Left colon (tissue), 2 donors: Measurements from ENCODE around the gene CDC123. TPM values are rescaled to one million over a fixed set of nuclear protein-coding genes. Genes with fewer than 3 reads are reported as not detected.
"Not testable (repeated sequence)": the region's sequence is repeated elsewhere in the genome, so short reads cannot be mapped to it uniquely, and the experiment has no call there.

Experiments used
- ATAC-seq: fragments of 200-7000 bp; cut with Tn5 transposase; one replicate; pipeline ENCODE4 v1.9.1; 2020; ENCODE audit warnings: mild to moderate bottlenecking, moderate library complexity
- DNase-seq, 2 donors: peaks; one replicate each; pipeline ENCODE4 v3.0.0-alpha.2; 2020
- intact Hi-C, 2 donors: fragments of 100-400 bp; cut with DNase I in 1 of 2; cut with micrococcal nuclease in 1 of 2; formaldehyde crosslinking; loops; one replicate each; pipeline versions ENCODE4 v1.11.2 to v1.14.0; 2022; cut with DNase I, micrococcal nuclease
- total RNA-seq, 2 donors: library from RNA; stranded (reverse); fragmentation: NEBNext Ultra II Directional; extraction: Animal tissue kit (Norgen Biotek cat#: 25700); gene quantifications; one replicate each; pipeline ENCODE4 v1.2.1, GENCODE V29; 2021
- donor health status: DM: no; HTN: no; CAD: no.
- donor health status: DM: yes; HTN: yes; CAD: no.

CDC123 gene
- total RNA-seq, 2 donors from 2014 or later = 44.4 to 58.8 TPM

DNA sequence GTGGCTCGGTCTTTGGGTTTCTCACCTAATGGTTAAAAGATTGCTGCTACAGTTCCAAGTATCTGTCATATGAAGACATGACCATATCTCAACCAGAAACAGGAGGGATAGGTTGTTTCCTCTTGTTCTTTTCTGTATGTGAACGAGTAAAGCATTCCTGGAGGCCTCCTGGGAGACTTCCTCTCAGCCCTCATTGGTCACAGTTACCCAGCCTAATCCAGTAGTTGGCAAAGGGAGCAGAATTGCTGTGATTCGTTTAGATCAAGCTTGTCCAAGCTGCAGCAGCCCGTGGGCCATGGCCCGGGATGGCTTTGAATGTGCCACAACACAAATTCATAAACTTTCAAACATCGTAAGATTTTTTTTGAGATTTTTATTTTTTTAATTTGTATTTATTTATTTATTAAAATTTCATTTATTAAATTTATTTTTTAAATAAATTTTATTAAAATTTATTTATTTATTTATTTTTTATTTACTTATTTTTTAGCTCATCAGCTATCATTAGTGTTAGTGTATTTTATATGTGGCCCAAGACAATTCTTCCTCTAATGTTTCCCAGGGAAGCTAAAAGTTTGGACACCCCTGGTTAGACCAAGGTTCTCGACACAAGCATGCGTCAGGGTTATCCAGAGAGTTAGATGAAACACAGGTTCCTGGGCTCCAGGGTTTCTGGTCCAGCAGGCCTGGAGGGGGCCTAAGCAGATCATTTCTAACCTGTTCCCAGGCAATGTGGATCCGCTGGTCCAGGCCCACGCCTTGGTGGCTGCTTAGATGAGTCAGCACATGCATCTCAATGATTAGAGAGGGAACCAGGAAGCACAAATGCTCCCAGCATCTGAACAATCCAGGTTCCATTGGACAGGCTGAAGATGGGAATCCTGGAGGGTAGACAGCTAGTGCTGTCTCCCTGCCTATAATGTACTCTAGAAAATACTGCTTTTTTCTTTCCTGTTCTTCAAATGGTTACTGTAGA is 25.6 kb downstream of the CDC123 start:
- DNase-seq (no peak), ATAC-seq (peak; percentile 49)
- intact Hi-C loops = no loop called here

DNA sequence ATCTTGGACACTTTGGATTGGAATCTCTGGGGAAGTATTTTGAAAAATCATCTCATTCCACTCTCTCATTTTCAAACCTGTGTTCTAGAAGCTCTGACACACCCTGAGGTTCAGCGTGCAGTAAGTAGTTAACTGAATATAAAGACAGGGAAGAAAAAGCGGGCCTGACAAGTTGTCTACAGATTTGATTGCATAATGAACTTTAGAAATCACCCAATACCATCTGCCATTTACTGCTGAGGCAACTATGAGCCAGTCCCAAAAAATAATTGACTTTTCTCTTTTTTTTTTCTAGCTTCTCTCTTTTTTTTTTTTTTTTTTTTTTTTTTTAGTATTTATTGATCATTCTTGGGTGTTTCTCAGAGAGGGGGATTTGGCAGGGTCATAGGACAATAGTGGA is 29.5 kb downstream of the CDC123 start:
- DNase-seq = no peak
- intact Hi-C loops = no loop called here
- ATAC-seq = no peak

DNA sequence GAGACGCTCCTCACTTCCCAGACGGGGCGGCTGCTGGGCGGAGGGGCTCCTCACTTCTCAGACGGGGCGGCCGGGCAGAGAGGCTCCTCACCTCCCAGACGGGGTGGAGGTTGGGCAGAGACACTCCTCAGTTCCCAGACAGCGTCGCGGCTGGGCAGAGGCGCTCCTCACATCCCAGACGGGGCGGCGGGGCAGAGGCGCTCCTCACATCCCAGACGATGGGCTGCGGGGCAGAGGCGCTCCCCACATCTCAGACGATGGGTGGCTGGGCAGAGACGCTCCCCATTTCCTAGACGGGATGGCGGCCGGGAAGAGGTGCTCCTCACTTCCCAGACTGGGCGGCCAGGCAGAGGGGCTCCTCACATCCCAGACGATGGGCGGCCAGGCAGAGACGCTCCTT is 30.4 kb downstream of the CDC123 start:
- intact Hi-C loops, ATAC-seq: not testable (repeated sequence)

DNA sequence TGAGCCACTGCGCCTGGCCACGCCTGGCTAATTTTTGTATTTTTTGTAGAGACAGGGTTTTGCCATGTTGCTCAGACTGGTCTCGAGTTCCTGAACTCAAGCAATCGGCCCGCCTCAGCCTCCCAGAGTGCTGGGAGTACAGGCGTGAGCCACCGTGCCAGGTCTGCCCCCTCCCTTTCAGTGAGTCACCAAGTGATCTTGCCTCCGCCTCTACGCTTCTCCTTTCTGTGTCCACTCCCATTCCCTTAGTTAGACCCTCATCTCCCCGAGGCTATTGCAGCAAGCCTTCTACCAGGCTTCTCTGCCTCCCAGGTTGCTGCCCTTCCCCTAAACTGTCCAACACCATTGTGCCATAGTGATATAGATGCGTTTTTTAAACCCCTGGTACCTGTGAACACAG is 32.9 kb downstream of the CDC123 start:
- intact Hi-C loops = no loop called here
- DNase-seq = no peak
- ATAC-seq = no peak

More for the DNA sequence above, 30.4 kb downstream of the CDC123 start:
- not testable (repeated sequence) for DNase-seq

DNA sequence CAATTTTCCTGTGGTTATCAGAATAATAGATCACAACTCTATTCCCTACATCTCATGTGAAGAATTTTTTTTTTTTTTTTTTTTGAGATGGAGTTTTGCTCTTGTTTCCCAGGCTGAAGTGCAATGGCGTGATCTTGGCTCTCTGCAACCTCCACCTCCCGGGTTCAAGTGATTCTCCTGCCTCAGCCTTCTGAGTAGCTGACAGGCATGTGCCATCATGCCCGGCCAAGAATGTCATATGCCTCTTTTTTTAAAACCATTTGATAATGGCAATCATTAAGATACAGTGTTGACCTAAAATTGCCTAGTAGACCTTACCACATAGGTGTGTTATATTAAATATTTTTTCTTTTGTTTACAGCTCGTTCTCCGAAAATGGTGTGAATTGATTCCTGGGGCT is 38.7 kb downstream of the CDC123 start:
- DNase-seq, ATAC-seq, intact Hi-C loops: not testable (repeated sequence)

DNA sequence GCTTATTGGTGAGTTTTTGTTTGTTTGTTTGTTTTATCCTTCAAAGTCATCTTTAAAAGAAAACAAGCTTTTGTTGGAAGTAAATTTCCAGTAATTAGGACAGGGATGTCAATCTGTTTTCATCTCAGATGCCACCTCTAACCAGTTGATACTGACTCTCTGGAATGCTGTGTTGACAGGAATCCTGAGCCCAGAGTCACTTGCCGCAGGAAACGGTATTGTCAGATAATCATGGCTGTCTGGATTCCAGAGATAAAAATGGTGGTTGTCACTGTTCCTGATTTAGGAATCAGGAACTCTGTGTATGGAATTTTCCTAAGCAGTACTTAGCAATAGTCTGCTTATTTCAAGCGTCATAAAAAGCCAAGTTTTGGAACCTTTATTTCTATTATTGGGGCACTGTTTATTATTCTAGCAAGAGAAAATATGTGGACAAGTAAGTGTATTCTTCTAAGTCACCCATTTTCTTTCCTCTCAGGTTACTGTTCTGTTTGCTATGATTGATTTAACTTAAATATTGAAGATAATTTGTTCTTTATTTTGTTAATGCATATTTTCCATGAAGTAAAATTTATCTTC is 39.2 kb downstream of the CDC123 start:
- intact Hi-C loops = no loop called here
- no peak for ATAC-seq

DNA sequence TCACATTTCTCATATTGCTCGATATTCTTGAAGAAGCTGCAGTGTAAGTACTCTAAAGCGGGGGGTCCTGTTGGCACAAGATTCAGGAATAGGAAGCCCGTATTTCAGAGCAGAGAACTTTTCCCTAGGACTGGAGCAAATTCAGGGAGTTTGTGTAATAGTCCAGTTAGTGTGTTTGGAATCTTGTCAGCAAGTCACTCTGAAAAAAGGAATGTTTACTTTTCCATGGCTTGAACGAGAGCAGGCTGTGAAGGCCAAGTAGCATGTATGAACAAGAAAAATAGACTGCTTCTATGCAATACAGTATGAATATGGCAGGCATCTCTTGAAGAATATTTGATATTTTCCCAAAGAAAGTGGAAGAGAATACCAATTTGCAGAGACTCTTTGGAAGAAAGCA is 39.8 kb downstream of the CDC123 start:
- ATAC-seq (no peak), DNase-seq (no peak)
- intact Hi-C loops = no loop called here

More for the DNA sequence above, 39.2 kb downstream of the CDC123 start:
- no peak for DNase-seq

DNA sequence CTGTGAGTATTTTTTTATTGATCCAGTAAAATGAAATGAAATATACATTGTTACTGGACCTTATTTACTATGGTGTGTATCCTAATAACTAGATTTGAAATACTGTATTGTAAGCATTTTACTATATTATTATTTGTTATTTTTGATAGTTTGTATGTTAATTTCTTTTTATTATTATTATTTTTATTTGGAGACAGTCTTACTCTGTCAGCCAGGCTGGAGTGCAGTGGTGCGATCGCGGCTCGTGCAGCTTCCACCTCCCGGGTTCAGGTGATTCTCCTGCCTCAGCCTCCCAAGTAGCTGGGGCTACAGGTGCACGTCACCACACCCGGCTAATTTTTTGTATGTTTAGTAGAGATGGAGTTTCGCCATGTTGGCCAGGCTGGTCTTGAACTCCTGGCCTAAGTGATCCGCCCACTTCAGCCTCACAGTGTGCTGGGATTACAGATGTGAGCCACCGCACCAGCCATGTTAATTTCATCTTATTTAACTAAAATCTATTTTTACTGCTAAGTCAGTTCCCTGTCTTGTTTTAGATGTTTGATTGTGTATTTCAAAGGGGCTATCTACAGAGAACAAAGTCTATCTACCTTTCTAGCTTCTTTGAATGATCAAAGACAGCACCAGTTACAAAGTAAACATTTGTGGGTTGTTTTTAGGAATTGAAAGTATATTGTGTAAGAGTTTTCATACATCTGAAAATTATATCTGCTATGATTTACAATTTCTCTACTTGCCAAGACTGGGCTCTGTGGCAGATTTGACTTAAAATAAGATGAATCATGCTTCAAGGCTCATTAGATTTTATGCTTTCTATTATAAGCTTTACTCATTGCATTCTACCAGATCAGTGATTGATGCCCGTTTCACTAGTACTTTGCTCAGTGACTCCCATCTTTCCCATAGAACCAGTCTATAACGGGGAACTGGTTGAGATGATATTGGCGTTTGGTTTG is 41.6 kb downstream of the CDC123 start:
- intact Hi-C loops = no loop called here
- DNase-seq (no peak), ATAC-seq (no peak)

DNA sequence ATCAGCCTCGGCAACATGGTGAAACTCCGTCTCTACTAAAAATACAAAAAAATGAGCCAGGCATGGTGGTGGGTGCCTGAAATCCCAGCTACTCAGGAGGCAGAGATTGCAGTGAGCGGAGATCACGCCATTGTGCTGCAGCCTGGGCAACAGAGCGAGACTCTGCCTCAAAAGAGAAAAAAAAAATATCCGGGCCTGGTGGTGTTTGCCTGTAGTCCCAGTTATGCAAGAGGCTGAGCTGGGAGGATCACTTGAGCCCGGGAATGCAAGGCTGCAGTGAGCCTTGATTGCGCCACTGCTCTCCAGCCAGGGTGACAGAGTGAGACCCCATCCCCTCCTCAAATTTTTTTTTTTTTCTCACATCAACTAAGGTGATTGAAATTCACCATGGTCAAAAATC is 42.8 kb downstream of the CDC123 start:
- no peak for DNase-seq
- intact Hi-C loops = no loop called here
- no peak for ATAC-seq

DNA sequence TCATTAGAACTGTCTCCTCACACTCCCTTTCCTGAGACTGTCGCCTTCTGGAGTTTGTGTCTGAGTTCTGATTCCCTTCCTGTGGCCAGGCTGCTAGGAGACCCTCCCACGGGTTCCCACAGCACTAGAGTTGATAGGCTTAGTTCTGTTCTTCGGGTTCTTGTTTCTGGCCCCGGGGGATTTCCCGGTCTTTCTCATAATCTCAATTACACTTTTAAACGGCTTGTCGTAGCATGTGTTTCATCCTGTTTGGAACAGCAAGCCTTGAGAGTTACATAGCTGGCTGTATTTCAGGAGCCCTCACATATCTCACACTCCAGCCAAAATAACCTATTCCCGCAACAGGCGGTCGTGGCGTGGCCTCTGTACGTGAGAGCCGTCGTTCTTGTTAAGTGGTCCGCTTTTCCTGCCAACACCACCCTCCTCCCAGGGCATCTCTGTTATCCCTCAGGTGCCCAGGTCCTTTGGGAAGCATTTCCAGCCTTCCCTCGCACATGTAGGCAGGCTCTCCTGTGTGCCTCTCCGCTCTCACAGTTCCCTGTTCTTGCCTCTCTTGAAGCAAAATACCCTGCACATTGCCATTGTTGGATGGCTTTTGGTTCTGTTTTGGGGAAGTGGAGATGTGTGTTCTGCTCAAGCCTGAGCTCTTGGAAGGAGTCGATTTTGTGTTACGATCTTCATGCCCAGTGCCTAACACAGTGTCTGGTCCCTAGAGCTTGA is 46.0 kb downstream of the CDC123 start:
- ATAC-seq = no peak
- intact Hi-C loops = no loop called here
- no peak for DNase-seq

DNA sequence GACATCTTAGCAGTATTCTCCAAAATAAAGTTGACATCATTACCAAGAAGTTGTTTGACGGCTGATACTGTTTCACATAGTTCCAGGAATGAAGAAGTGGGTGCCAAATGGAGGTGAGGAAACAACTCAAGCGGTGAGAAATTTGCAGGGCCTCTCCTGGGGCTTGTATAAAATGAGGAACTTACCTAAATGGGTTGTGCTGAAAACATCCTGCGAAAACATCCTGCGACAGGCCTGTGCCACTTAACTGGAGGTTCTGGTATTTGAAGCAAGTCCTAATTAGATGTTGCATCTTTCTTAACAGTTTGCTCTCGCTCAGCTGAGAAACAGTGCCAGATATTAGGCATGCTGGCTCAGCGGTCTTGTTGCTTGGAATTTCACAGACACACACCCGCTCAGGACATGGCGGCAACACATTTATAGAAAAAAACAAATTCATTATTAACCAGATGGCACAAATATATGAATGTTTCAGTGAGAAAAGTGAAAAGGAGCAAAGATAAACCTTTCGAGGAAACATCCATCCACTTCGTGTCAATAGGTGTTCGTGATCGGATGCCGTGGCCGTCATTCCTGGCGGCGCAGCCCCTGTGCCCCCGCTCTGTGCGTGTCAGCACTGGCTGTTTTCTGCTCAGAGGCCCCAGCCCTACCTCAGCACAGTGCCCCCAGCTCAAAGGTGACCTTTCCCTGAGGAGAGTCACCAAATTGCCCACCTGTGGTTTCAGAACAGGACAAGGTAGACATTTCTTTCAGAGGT is 48.1 kb downstream of the CDC123 start:
- ATAC-seq (no peak), DNase-seq (no peak)

DNA sequence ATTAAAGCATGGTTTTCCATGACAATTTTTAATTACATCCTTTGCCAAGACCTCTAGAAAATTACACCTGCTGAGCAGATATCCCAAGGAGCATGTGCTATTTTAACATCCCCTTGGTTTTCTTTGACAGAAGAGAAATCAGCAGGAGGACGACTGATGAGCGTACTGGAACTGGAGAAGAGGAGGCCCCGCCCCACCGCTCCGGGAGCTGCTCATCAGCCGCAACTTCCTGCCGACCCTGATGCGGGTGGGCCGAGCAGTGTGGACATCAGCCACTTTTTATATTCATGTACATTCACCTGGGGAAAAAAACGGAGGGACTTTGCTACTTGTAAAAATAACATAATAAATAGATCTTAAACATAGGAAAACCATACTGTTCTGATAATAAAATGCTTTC is 54.2 kb downstream of the CDC123 start:
- intact Hi-C loops = no loop called here
- no peak for ATAC-seq
- no peak for DNase-seq

More for the DNA sequence above, 48.1 kb downstream of the CDC123 start:
- intact Hi-C loops = no loop called here

DNA sequence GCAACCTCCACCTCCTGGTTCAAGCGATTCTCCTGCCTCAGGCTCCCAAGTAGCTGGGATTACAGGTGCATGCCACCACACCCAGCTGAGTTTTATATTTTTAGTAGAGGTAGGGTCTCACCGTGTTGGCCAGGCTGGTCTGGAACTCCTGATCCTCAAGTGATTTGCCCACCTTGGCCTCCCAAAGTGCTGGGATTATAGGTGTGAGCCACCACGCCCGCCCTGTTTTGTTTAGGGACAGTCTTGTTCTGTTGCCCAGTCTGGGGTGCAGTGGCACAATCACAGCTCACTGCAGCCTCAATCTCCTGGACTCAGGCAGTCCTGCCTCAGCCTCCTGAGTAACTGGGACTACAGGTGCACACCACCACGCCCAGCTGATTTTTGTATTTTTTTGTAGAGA is 54.7 kb downstream of the CDC123 start:
- intact Hi-C loops, DNase-seq: not testable (repeated sequence)

DNA sequence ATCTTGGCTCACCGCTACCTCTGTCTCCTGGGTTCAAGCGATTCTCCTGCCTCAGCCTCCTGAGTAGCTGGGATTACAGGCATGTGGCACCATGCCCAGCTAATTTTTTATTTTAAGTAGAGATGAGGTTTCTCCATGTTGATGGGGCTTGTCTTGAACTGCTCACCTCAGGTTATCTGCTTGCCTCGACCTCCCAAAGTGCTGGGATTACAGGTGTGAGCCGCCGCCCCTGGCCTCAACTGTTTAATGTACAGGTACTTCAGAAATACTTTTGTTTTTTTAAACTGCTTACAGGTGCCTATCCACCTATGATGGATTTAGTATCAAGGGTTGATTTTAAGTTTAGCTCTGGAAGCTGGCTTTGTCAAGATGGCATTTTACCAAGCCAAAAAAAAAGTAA is 55.6 kb downstream of the CDC123 start:
- DNase-seq (no peak), ATAC-seq (no peak)
- intact Hi-C loops = no loop called here

More for the DNA sequence above, 54.7 kb downstream of the CDC123 start:
- not testable (repeated sequence) for ATAC-seq

DNA sequence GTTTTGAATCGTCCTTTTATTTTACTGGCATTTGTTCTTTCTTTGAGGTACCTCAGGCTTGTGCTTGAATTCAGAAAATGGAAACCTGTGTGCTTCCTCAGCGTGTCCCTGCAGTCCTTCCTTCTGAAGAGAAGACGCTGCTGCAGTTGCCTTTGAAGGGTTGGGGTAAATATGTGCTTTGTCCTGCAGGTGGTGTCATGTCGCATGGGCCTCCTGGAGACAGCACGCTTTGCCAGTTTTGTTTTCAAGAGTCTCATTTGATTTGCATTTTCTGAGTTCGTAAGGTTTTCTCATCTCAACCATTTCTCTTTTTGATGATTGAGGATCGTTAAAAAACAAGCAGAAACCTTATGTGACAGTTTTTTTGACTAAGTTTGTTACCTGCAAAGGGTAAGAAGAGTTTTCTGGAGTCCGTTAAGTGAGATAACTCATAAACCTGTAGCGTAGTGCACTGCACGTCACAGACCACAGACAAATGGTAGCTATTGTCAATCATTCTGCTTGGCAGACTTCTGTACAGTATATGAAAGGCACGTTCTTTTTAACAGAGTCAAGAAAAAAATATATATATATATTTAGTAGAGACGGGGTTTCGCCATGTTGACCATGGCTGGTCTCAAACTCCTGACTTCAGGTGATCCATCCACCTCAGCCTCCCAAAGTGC is 57.0 kb downstream of the CDC123 start:
- DNase-seq (peak in 1 of 2 donors; percentile 25), ATAC-seq (peak; percentile 79)
- intact Hi-C loops = no loop called here

DNA sequence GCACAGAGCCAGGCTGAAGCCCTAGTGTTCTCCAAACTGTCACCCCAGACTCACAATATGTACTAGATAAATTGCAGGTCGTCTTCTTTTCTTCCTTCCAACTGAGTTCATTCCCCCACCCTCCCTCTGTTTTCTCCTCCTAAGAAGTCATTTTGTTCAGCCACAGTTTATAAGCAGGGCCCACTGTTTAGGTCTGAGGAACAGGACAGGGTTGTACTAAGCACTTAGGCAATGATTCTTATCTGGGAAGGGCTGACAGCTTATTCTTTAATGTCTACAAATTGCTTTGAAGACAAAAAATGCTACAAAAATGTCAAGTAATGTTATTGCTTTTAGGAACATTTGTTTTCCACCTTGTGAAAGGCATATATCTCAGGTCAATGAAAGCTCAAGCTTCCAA is 59.1 kb downstream of the CDC123 start:
- ATAC-seq = no peak
- no peak for DNase-seq
- intact Hi-C loops = no loop called here

DNA sequence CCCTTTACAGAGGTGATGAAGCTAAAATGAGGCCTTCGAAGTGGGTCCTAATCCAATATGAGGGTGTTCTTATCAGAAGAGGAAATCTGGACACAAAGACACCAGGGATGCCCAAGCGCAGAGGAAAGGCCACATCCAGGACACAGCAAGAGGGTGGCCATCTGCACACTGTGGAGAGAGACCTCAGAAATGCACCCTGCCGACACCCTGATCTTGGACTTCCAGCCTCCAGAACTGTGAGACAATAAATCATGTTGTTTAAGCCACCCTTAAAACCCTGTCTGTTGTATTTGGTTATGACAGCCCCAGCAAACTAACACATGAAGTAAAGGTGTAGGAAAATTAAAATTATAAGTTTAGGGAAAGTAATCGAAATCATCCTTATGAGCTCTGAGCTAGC is 64.0 kb downstream of the CDC123 start:
- DNase-seq (no peak), ATAC-seq (no peak)
- intact Hi-C loops = loop anchor here in 1 of 2 donors (5.0 kb wide), 1 partner anchor 397 kb away; no protein-coding TSS in a partner anchor
